ENCODE data around the gene L3HYPDH. TPM values are rescaled to one million over a fixed set of nuclear protein-coding genes. Genes with fewer than 3 reads are reported as not detected.

The L3HYPDH gene
- polyA plus RNA-seq, 3 donors: 3.9 to 30.7 (median 5.3) TPM

- Histone ChIP-seq H3K9ac (ENCODE audit: insufficient read depth, low read length, poor library complexity, severe bottlenecking) (no peak overlapping the region), H3K27me3 (ENCODE audit: control insufficient read depth in 2 of 2, insufficient read depth in 2 of 2, low read length in 2 of 2) (no peaks in the 10 kb centered on the region), H3K27ac (ENCODE audit: low read depth in 1 of 2, low read length in 2 of 2) (no peak overlapping the region), H3K4me2 (replicated peaks; ENCODE audit: extremely low read depth, low read length, poor library complexity, severe bottlenecking) (no peak overlapping the region), H3K79me2 (ENCODE audit: insufficient read depth, low read length) (peaks cover 15% of the 10 kb centered on the region), H3K9me3 (replicated peaks in 1 of 2; ENCODE audit: control insufficient read depth in 1 of 2, insufficient read depth in 1 of 2, low read length in 2 of 2) (no peaks in the 10 kb centered on the region), H3K4me1 (ENCODE audit: control insufficient read depth in 1 of 2, insufficient read depth in 2 of 2, low read length in 2 of 2) (peaks cover 21 to 22% of the 10 kb centered on the region in 2 donors), H3K4me3 (replicated peaks in 1 of 3; ENCODE audit: low read depth in 2 of 3, low read length in 3 of 3) (no peak overlapping the region), H4K20me1 (ENCODE audit: insufficient read depth, low read length) (peaks cover 15% of the 10 kb centered on the region), H3K36me3 (replicated peaks in 1 of 2; ENCODE audit: control insufficient read depth in 1 of 2, insufficient read depth in 2 of 2, low read length in 2 of 2) (peaks cover 9 to 27% of the 10 kb centered on the region in 2 donors), H2AFZ (ENCODE audit: insufficient read depth, low read depth, low read length, poor library complexity, severe bottlenecking) (no peak overlapping the region)
- WGBS (ENCODE audit: insufficient coverage): no CpG with 5 or more reads among the region's 1 CpG
- Mint-ChIP-seq H3K27me3 (ENCODE audit: low read depth in 3 of 3) (no peaks in the 10 kb centered on the region), H3K27ac (peak overlapping the region in 2 of 7 donors; percentile 26 to 71), H3K36me3 (peaks cover 22 to 28% of the 10 kb centered on the region in 2 donors), H3K4me1 (peaks cover 34% of the 10 kb centered on the region), H3K4me3 (no peak overlapping the region), H3K9me3 (no peaks in the 10 kb centered on the region)
- DNase-seq: no peak
- TF ChIP-seq, protein P1, sequence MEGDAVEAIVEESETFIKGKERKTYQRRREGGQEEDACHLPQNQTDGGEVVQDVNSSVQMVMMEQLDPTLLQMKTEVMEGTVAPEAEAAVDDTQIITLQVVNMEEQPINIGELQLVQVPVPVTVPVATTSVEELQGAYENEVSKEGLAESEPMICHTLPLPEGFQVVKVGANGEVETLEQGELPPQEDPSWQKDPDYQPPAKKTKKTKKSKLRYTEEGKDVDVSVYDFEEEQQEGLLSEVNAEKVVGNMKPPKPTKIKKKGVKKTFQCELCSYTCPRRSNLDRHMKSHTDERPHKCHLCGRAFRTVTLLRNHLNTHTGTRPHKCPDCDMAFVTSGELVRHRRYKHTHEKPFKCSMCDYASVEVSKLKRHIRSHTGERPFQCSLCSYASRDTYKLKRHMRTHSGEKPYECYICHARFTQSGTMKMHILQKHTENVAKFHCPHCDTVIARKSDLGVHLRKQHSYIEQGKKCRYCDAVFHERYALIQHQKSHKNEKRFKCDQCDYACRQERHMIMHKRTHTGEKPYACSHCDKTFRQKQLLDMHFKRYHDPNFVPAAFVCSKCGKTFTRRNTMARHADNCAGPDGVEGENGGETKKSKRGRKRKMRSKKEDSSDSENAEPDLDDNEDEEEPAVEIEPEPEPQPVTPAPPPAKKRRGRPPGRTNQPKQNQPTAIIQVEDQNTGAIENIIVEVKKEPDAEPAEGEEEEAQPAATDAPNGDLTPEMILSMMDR (IDR thresholded peaks at IDR 0.05): no peak
- intact Hi-C loops (cut with micrococcal nuclease): loop anchor here (5.0 to 10.0 kb wide), 4 partner anchors 95 to 765 kb away; partner anchors contain the start of genes CCDC175 (in 2 of the 2), DAAM1 (in 1 of the 2) and PPM1A (in 1 of the 2)
Observed at GRCh38 chr14:59480166-59480565, 4.0 kb downstream of the L3HYPDH start.

GRCh38 chr14:59478540-59478939 lies 5.7 kb downstream of the L3HYPDH start:
- no peak overlapping the region for H3K4me2 ChIP-seq (replicated peaks; ENCODE audit: extremely low read depth, low read length, poor library complexity, severe bottlenecking)
- DNase-seq: no peak
- Mint-ChIP-seq H3K9me3 (no peaks in the 10 kb centered on the region), H3K36me3 (peaks cover 32 to 37% of the 10 kb centered on the region in 2 donors), H3K27ac (no peak overlapping the region), H3K27me3 (ENCODE audit: low read depth in 3 of 3) (no peaks in the 10 kb centered on the region), H3K4me3 (no peak overlapping the region), H3K4me1 (peaks cover 31% of the 10 kb centered on the region)
- peaks cover 22 to 42% of the 10 kb centered on the region in 2 donors for H3K36me3 ChIP-seq (replicated peaks in 1 of 2; ENCODE audit: control insufficient read depth in 1 of 2, insufficient read depth in 2 of 2, low read length in 2 of 2)
- no peak overlapping the region for H3K9ac ChIP-seq (ENCODE audit: insufficient read depth, low read length, poor library complexity, severe bottlenecking)
- peaks cover 17 to 19% of the 10 kb centered on the region in 2 donors for H3K4me1 ChIP-seq (ENCODE audit: control insufficient read depth in 1 of 2, insufficient read depth in 2 of 2, low read length in 2 of 2)
- WGBS (ENCODE audit: insufficient coverage): no CpG with 5 or more reads among the region's 3 CpGs
- TF ChIP-seq, protein P1 (IDR thresholded peaks at IDR 0.05): no peak
- no peaks in the 10 kb centered on the region for H3K9me3 ChIP-seq (replicated peaks in 1 of 2; ENCODE audit: control insufficient read depth in 1 of 2, insufficient read depth in 1 of 2, low read length in 2 of 2)
- no peak overlapping the region for H3K27ac ChIP-seq (ENCODE audit: low read depth in 1 of 2, low read length in 2 of 2)
- intact Hi-C loops (cut with micrococcal nuclease): no loop called here
- peaks cover 6% of the 10 kb centered on the region for H3K79me2 ChIP-seq (ENCODE audit: insufficient read depth, low read length)
- H3K27me3 ChIP-seq (ENCODE audit: control insufficient read depth in 2 of 2, insufficient read depth in 2 of 2, low read length in 2 of 2): no peaks in the 10 kb centered on the region
- peaks cover 15% of the 10 kb centered on the region for H4K20me1 ChIP-seq (ENCODE audit: insufficient read depth, low read length)
- H3K4me3 ChIP-seq (replicated peaks in 1 of 3; ENCODE audit: low read depth in 2 of 3, low read length in 3 of 3): no peak overlapping the region
- H2AFZ ChIP-seq (ENCODE audit: insufficient read depth, low read depth, low read length, poor library complexity, severe bottlenecking): no peak overlapping the region

Data from CD14-positive monocyte (primary cell).